Measurements from ENCODE around the gene DGCR2. TPM values are rescaled to one million over a fixed set of nuclear protein-coding genes. Genes with fewer than 3 reads are reported as not detected.
"Not testable (repeated sequence)": the region's sequence is repeated elsewhere in the genome, so short reads cannot be mapped to it uniquely, and the experiment has no call there.

Gene DGCR2
- total RNA-seq, 1 experiment from 2014 or later = 18.6 TPM

- not testable (repeated sequence) for H2AFZ ChIP-seq (ENCODE audit: low read length); H3K9ac ChIP-seq (ENCODE audit: low read length); H3K4me2 ChIP-seq (ENCODE audit: low read depth, low read length, poor library complexity, severe bottlenecking); H3K4me3 ChIP-seq (ENCODE audit: low read length); H3K9me3 ChIP-seq (ENCODE audit: low read length); H3K27me3 ChIP-seq (ENCODE audit: low read length); H3K4me1 ChIP-seq (ENCODE audit: low read length); H3K79me2 ChIP-seq (ENCODE audit: low read length); DNase-seq; H3K27ac ChIP-seq (ENCODE audit: low read length); H3K9me2 ChIP-seq (replicated peaks; ENCODE audit: insufficient read depth, low read length); H3K36me3 ChIP-seq (ENCODE audit: insufficient read depth, low read length); H4K20me1 ChIP-seq (ENCODE audit: insufficient read depth, low read depth, low read length)
Observed at GRCh38 chr22:19034724-19035120, 87.5 kb downstream of the DGCR2 start.

GRCh38 chr22:19034031-19034723 lies 88.0 kb downstream of the DGCR2 start:
- H3K4me3 ChIP-seq (ENCODE audit: low read length); H4K20me1 ChIP-seq (ENCODE audit: insufficient read depth, low read depth, low read length); H3K27me3 ChIP-seq (ENCODE audit: low read length); H3K9me3 ChIP-seq (ENCODE audit: low read length); H3K4me2 ChIP-seq (ENCODE audit: low read depth, low read length, poor library complexity, severe bottlenecking); H2AFZ ChIP-seq (ENCODE audit: low read length); DNase-seq; H3K9me2 ChIP-seq (replicated peaks; ENCODE audit: insufficient read depth, low read length); H3K27ac ChIP-seq (ENCODE audit: low read length); H3K79me2 ChIP-seq (ENCODE audit: low read length); H3K36me3 ChIP-seq (ENCODE audit: insufficient read depth, low read length); H3K4me1 ChIP-seq (ENCODE audit: low read length); H3K9ac ChIP-seq (ENCODE audit: low read length): not testable (repeated sequence)

GRCh38 chr22:19033568-19033905 lies 88.7 kb downstream of the DGCR2 start:
- H3K27ac ChIP-seq (ENCODE audit: low read length); H3K36me3 ChIP-seq (ENCODE audit: insufficient read depth, low read length); H3K4me1 ChIP-seq (ENCODE audit: low read length); H3K9me2 ChIP-seq (replicated peaks; ENCODE audit: insufficient read depth, low read length); H3K79me2 ChIP-seq (ENCODE audit: low read length); H3K9ac ChIP-seq (ENCODE audit: low read length); H4K20me1 ChIP-seq (ENCODE audit: insufficient read depth, low read depth, low read length); H2AFZ ChIP-seq (ENCODE audit: low read length); H3K4me2 ChIP-seq (ENCODE audit: low read depth, low read length, poor library complexity, severe bottlenecking); H3K4me3 ChIP-seq (ENCODE audit: low read length); DNase-seq; H3K27me3 ChIP-seq (ENCODE audit: low read length); H3K9me3 ChIP-seq (ENCODE audit: low read length): not testable (repeated sequence)

GRCh38 chr22:19032898-19033567 lies 89.2 kb downstream of the DGCR2 start:
- not testable (repeated sequence) for H3K4me2 ChIP-seq (ENCODE audit: low read depth, low read length, poor library complexity, severe bottlenecking); H3K27me3 ChIP-seq (ENCODE audit: low read length); DNase-seq; H3K27ac ChIP-seq (ENCODE audit: low read length); H3K4me1 ChIP-seq (ENCODE audit: low read length); H2AFZ ChIP-seq (ENCODE audit: low read length); H3K79me2 ChIP-seq (ENCODE audit: low read length); H3K9me3 ChIP-seq (ENCODE audit: low read length); H3K4me3 ChIP-seq (ENCODE audit: low read length); H3K9ac ChIP-seq (ENCODE audit: low read length); H3K9me2 ChIP-seq (replicated peaks; ENCODE audit: insufficient read depth, low read length); H4K20me1 ChIP-seq (ENCODE audit: insufficient read depth, low read depth, low read length); H3K36me3 ChIP-seq (ENCODE audit: insufficient read depth, low read length)

GRCh38 chr22:19032156-19032785 lies 89.9 kb downstream of the DGCR2 start:
- H2AFZ ChIP-seq (ENCODE audit: low read length) = not testable (repeated sequence)

GRCh38 chr22:19030889-19031252 lies 91.3 kb downstream of the DGCR2 start:
- H3K36me3 ChIP-seq (ENCODE audit: insufficient read depth, low read length); H3K4me1 ChIP-seq (ENCODE audit: low read length); H3K27me3 ChIP-seq (ENCODE audit: low read length); H3K4me3 ChIP-seq (ENCODE audit: low read length); H2AFZ ChIP-seq (ENCODE audit: low read length); H4K20me1 ChIP-seq (ENCODE audit: insufficient read depth, low read depth, low read length); H3K9me3 ChIP-seq (ENCODE audit: low read length); DNase-seq; H3K27ac ChIP-seq (ENCODE audit: low read length); H3K79me2 ChIP-seq (ENCODE audit: low read length); H3K9me2 ChIP-seq (replicated peaks; ENCODE audit: insufficient read depth, low read length); H3K9ac ChIP-seq (ENCODE audit: low read length); H3K4me2 ChIP-seq (ENCODE audit: low read depth, low read length, poor library complexity, severe bottlenecking): not testable (repeated sequence)

More at GRCh38 chr22:19032156-19032785, 89.9 kb downstream of the DGCR2 start:
- not testable (repeated sequence) for H3K9ac ChIP-seq (ENCODE audit: low read length); H3K27ac ChIP-seq (ENCODE audit: low read length); DNase-seq; H3K4me1 ChIP-seq (ENCODE audit: low read length); H3K79me2 ChIP-seq (ENCODE audit: low read length); H3K9me2 ChIP-seq (replicated peaks; ENCODE audit: insufficient read depth, low read length); H3K4me3 ChIP-seq (ENCODE audit: low read length); H3K27me3 ChIP-seq (ENCODE audit: low read length); H3K4me2 ChIP-seq (ENCODE audit: low read depth, low read length, poor library complexity, severe bottlenecking); H3K9me3 ChIP-seq (ENCODE audit: low read length); H3K36me3 ChIP-seq (ENCODE audit: insufficient read depth, low read length); H4K20me1 ChIP-seq (ENCODE audit: insufficient read depth, low read depth, low read length)

GRCh38 chr22:19030226-19030888 lies 91.9 kb downstream of the DGCR2 start:
- not testable (repeated sequence) for H3K4me1 ChIP-seq (ENCODE audit: low read length); H3K9me2 ChIP-seq (replicated peaks; ENCODE audit: insufficient read depth, low read length); H3K27me3 ChIP-seq (ENCODE audit: low read length); H3K4me2 ChIP-seq (ENCODE audit: low read depth, low read length, poor library complexity, severe bottlenecking); H3K79me2 ChIP-seq (ENCODE audit: low read length); H3K9me3 ChIP-seq (ENCODE audit: low read length); H4K20me1 ChIP-seq (ENCODE audit: insufficient read depth, low read depth, low read length); H3K9ac ChIP-seq (ENCODE audit: low read length); H3K4me3 ChIP-seq (ENCODE audit: low read length); H3K36me3 ChIP-seq (ENCODE audit: insufficient read depth, low read length); H2AFZ ChIP-seq (ENCODE audit: low read length); H3K27ac ChIP-seq (ENCODE audit: low read length); DNase-seq

Data from Karpas-422 (cell line).